Neuronal stem cell (in vitro differentiated cells): ENCODE measurements around the gene CTNNA1.
"Not testable (repeated sequence)": the region's sequence is repeated elsewhere in the genome, so short reads cannot be mapped to it uniquely, and the experiment has no call there.

ENCODE experiments used
- DNase-seq: peaks from one replicate; pipeline ENCODE4 v3.0.0-alpha.2; 2013; ENCODE audit warnings: low spot score
- H2AFZ ChIP-seq: one replicate; pipeline ENCODE4 v1.6.1; 2013; ENCODE audit warnings: mild to moderate bottlenecking, low read length, inconsistent platforms
- H2AK5ac ChIP-seq: 2 replicates; pipeline ENCODE4 v1.6.1; 2013; ENCODE audit warnings: low read depth, mild to moderate bottlenecking, inconsistent platforms, low read length, moderate library complexity, mixed read lengths
- H2BK120ac ChIP-seq: 2 replicates; pipeline ENCODE4 v1.6.1; 2013; ENCODE audit warnings: low read depth, mild to moderate bottlenecking, inconsistent platforms, low read length, moderate library complexity, mixed read lengths
- H2BK12ac ChIP-seq: one replicate; pipeline ENCODE4 v1.6.1; 2013; ENCODE audit warnings: low read length, inconsistent platforms
- H2BK15ac ChIP-seq: 2 replicates; pipeline ENCODE4 v1.6.1; 2013; ENCODE audit warnings: mild to moderate bottlenecking, low read length, inconsistent platforms, mixed read lengths
- H2BK5ac ChIP-seq: one replicate; pipeline ENCODE4 v1.6.1; 2013; ENCODE audit warnings: inconsistent platforms, mild to moderate bottlenecking, low read length, moderate library complexity
- H3K14ac ChIP-seq: one replicate; pipeline ENCODE4 v1.6.1; 2013; ENCODE audit warnings: low read length, inconsistent platforms
- H3K18ac ChIP-seq: 2 replicates; pipeline ENCODE4 v1.6.1; 2013; ENCODE audit warnings: low read length, inconsistent platforms
- H3K23ac ChIP-seq: 2 replicates; pipeline ENCODE4 v1.6.1; 2013; ENCODE audit warnings: low read depth, mild to moderate bottlenecking, mixed read lengths, low read length, inconsistent platforms; ENCODE audit not compliant: poor library complexity
- H3K27ac ChIP-seq: replicated peaks from 3 replicates; pipeline ENCODE4 v1.5.1; 2013; ENCODE audit warnings: low read length, inconsistent platforms
- H3K27me3 ChIP-seq, 3 experiments: 2 replicates each; pipeline ENCODE4 v1.6.1; 2013; ENCODE audit warnings: low read length in 3 of 3, mild to moderate bottlenecking in 2 of 3, inconsistent platforms in 1 of 3, low read depth in 1 of 3, mixed read lengths in 1 of 3, moderate library complexity in 1 of 3; ENCODE audit not compliant: control insufficient read depth in 3 of 3, insufficient read depth in 3 of 3
- H3K36me3 ChIP-seq, 2 donors: replicated peaks in 1 of 2; 2 replicates each; pipeline ENCODE4 v1.6.1; 2013; ENCODE audit warnings: low read length in 2 of 2; ENCODE audit not compliant: control insufficient read depth in 2 of 2, insufficient read depth in 2 of 2
- H3K4ac ChIP-seq: 2 replicates; pipeline ENCODE4 v1.6.1; 2013; ENCODE audit warnings: inconsistent platforms, mild to moderate bottlenecking, low read length, moderate library complexity
- H3K4me1 ChIP-seq, 2 donors: 1 replicate in 1 of 2; 2 replicates in 1 of 2; pipeline ENCODE4 v1.6.1; 2013; ENCODE audit warnings: low read length in 2 of 2, low read depth in 1 of 2; ENCODE audit not compliant: control insufficient read depth in 2 of 2, insufficient read depth in 1 of 2
- H3K4me2 ChIP-seq: one replicate; pipeline ENCODE4 v1.6.1; 2013; ENCODE audit warnings: mild to moderate bottlenecking, low read length, inconsistent platforms; ENCODE audit not compliant: insufficient read depth, poor library complexity, severe bottlenecking
- H3K4me3 ChIP-seq, 2 donors: 2 replicates each; pipeline ENCODE4 v1.5.1; 2013; ENCODE audit warnings: low read length in 2 of 2, mild to moderate bottlenecking in 2 of 2, inconsistent platforms in 1 of 2, moderate library complexity in 1 of 2
- H3K79me1 ChIP-seq: one replicate; pipeline ENCODE4 v1.6.1; 2013; ENCODE audit warnings: low read depth, mild to moderate bottlenecking, inconsistent platforms, low read length, moderate library complexity
- H3K9ac ChIP-seq: one replicate; pipeline ENCODE4 v1.6.1; 2013; ENCODE audit warnings: mild to moderate bottlenecking, low read depth, low read length, inconsistent platforms; ENCODE audit not compliant: poor library complexity
- H3K9me3 ChIP-seq, 2 donors: replicated peaks in 1 of 2; 2 replicates each; pipeline versions ENCODE3 to v1.6.1; 2013; ENCODE audit warnings: low read length in 2 of 2, mild to moderate bottlenecking in 2 of 2, inconsistent platforms in 1 of 2, low read depth in 1 of 2, mixed read lengths in 1 of 2, moderate library complexity in 1 of 2; ENCODE audit not compliant: control insufficient read depth in 2 of 2, insufficient read depth in 1 of 2
- H4K8ac ChIP-seq: one replicate; pipeline ENCODE4 v1.6.1; 2013; ENCODE audit warnings: low read depth, mild to moderate bottlenecking, inconsistent platforms, low read length, moderate library complexity
- H4K91ac ChIP-seq: one replicate; pipeline ENCODE4 v1.6.1; 2013; ENCODE audit warnings: low read length, low read depth, mild to moderate bottlenecking, inconsistent platforms; ENCODE audit not compliant: poor library complexity
- WGBS, 2 donors: extraction: QIAGEN DNeasy Blood & Tissue Kit; methylation state at CpG; one replicate each; pipeline ENCODE4 v1.1.7; 2013; ENCODE audit warnings: missing lambda C conversion rate in 2 of 2, mixed read lengths in 1 of 2; ENCODE audit not compliant: insufficient read length in 2 of 2, insufficient replicate concordance in 1 of 2; ENCODE audit errors: extremely low coverage in 2 of 2; 5-methylcytosine and 5-hydroxymethylcytosine counted together

The CTNNA1 gene

GRCh38 chr5:138748630-138749081 is 4.6 kb upstream of the CTNNA1 start:
- no peak overlapping the region for H4K8ac ChIP-seq
- H4K91ac ChIP-seq, result no peak overlapping the region
- H3K27ac ChIP-seq, result no peak overlapping the region
- no peak overlapping the region for H2AK5ac ChIP-seq
- no peak overlapping the region for H3K23ac ChIP-seq
- H3K18ac ChIP-seq, result no peak overlapping the region
- peaks cover 1% of the 10 kb centered on the region for H3K79me1 ChIP-seq
- no peaks in the 10 kb centered on the region for H3K9me3 ChIP-seq
- no peak overlapping the region for H2BK5ac ChIP-seq
- no peaks in the 10 kb centered on the region for H3K36me3 ChIP-seq
- H3K27me3 ChIP-seq, result peaks cover 0 to 10% (median 0%) of the 10 kb centered on the region in 3 experiments
- H3K14ac ChIP-seq, result no peak overlapping the region
- no peak overlapping the region for H3K9ac ChIP-seq
- H2BK120ac ChIP-seq, result no peak overlapping the region
- no peak overlapping the region for H3K4ac ChIP-seq
- no peak for DNase-seq
- H3K4me1 ChIP-seq, result peaks cover 0 to under 1% of the 10 kb centered on the region in 2 donors
- H2BK12ac ChIP-seq, result no peak overlapping the region
- no peak overlapping the region for H3K4me2 ChIP-seq
- no peak overlapping the region for H2BK15ac ChIP-seq
- no peak overlapping the region for H3K4me3 ChIP-seq
- WGBS, 2 donors, result no CpG with 5 or more reads among the region's 6 CpGs
- H2AFZ ChIP-seq, result no peak overlapping the region

GRCh38 chr5:138751344-138751743 is 1.9 kb upstream of the CTNNA1 start:
- not testable (repeated sequence) for H3K79me1 ChIP-seq, H2AFZ ChIP-seq, H2AK5ac ChIP-seq, H3K27me3 ChIP-seq, H3K14ac ChIP-seq, H3K9ac ChIP-seq, H4K91ac ChIP-seq, H3K9me3 ChIP-seq, H3K18ac ChIP-seq, H3K4ac ChIP-seq, H3K4me1 ChIP-seq, H4K8ac ChIP-seq, H3K4me3 ChIP-seq, H3K23ac ChIP-seq, H2BK15ac ChIP-seq, H3K27ac ChIP-seq, H2BK12ac ChIP-seq, H2BK120ac ChIP-seq, H3K4me2 ChIP-seq, DNase-seq, H2BK5ac ChIP-seq
- WGBS, 2 donors, result no CpG with 5 or more reads among the region's 2 CpGs
- H3K36me3 ChIP-seq, result peaks cover 1 to 17% of the 10 kb centered on the region in 2 donors

- Histone ChIP-seq H3K79me1 (peaks cover 1% of the 10 kb centered on the region), H3K9me3 (peaks cover 0 to 3% of the 10 kb centered on the region in 2 donors), H3K36me3 (peaks cover 2 to 28% of the 10 kb centered on the region in 2 donors), H3K23ac (peak overlapping the region; percentile 92), H3K4me3 (peak overlapping the region; percentile 70 to 83), H2AFZ (peak overlapping the region; percentile 100), H3K14ac (no peak overlapping the region), H3K27ac (no peak overlapping the region), H2AK5ac (no peak overlapping the region), H2BK15ac (peak overlapping the region; percentile 95), H4K91ac (no peak overlapping the region), H2BK5ac (peak overlapping the region; percentile 87), H3K4me2 (peak overlapping the region; percentile 100), H2BK12ac (no peak overlapping the region), H4K8ac (no peak overlapping the region), H3K27me3 (peaks cover 0 to 3% (median 0%) of the 10 kb centered on the region in 3 experiments), H3K18ac (peak overlapping the region; percentile 95), H3K4ac (no peak overlapping the region), H2BK120ac (peak overlapping the region; percentile 2), H3K9ac (no peak overlapping the region), H3K4me1 (peaks cover 1 to 7% of the 10 kb centered on the region in 2 donors)
- WGBS, 2 donors, result no CpG with 5 or more reads among the region's 18 CpGs
- DNase-seq, result peak; percentile 26
These were observed 779 bp upstream of the CTNNA1 start for GRCh38 chr5:138752341-138752950.

GRCh38 chr5:138753794-138754698 is 821 bp downstream of the CTNNA1 start:
- Histone ChIP-seq H3K27ac (peak overlapping the region; percentile 86), H3K4ac (no peak overlapping the region), H3K79me1 (peaks cover 1% of the 10 kb centered on the region), H2BK12ac (no peak overlapping the region), H2BK5ac (peak overlapping the region; percentile 87), H3K36me3 (peaks cover 5 to 41% of the 10 kb centered on the region in 2 donors), H2BK15ac (no peak overlapping the region), H3K18ac (peak overlapping the region; percentile 95), H2BK120ac (peak overlapping the region; percentile 73), H2AK5ac (peak overlapping the region; percentile 60), H3K9ac (peak overlapping the region; percentile 78), H3K4me1 (peaks cover 1 to 7% of the 10 kb centered on the region in 2 donors), H3K4me3 (peak overlapping the region; percentile 70 to 97), H2AFZ (peak overlapping the region; percentile 91), H4K8ac (no peak overlapping the region), H3K14ac (no peak overlapping the region), H3K23ac (peak overlapping the region; percentile 85), H3K4me2 (peak overlapping the region; percentile 57), H3K27me3 (no peaks in the 10 kb centered on the region), H4K91ac (no peak overlapping the region), H3K9me3 (peaks cover 0 to 6% of the 10 kb centered on the region in 2 donors)
- peak; percentile 42 for DNase-seq
- WGBS, 2 donors, result 100% methylated on average over 2 of the region's 58 CpGs; no CpG with 5 or more reads in 1 of the 2 donors
